HG03039 (cell line): ENCODE results near the gene GMPPA.

Experiments
- ATAC-seq: cut with Tn5 transposase; IDR thresholded peaks from one replicate; pipeline ENCODE4 v1.9.1; 2021; ENCODE audit warnings: mild to moderate bottlenecking, moderate library complexity; ENCODE audit not compliant: unreplicated experiment

Gene GMPPA

GRCh38 chr2:219537657-219538488 is 39.2 kb downstream of the GMPPA start:
- ATAC-seq: no peak

- ATAC-seq: no peak
Measured at GRCh38 chr2:219538504-219538951, 39.8 kb downstream of the GMPPA start.

- ATAC-seq: no peak
Measured at GRCh38 chr2:219538956-219539788, 40.5 kb downstream of the GMPPA start.

- no peak for ATAC-seq
Measured at GRCh38 chr2:219539926-219540678, 41.4 kb downstream of the GMPPA start.

- ATAC-seq: no peak
Measured at GRCh38 chr2:219540784-219541504, 42.3 kb downstream of the GMPPA start.

- ATAC-seq: peak; percentile 34
Measured at GRCh38 chr2:219541611-219542180, 43.0 kb downstream of the GMPPA start.

- peak; percentile 6 for ATAC-seq
Measured at GRCh38 chr2:219542931-219543595, 44.4 kb downstream of the GMPPA start.

- ATAC-seq: peak; percentile 78
Measured at GRCh38 chr2:219543596-219544358, 45.1 kb downstream of the GMPPA start, which contains the start of the genes CHPF and TMEM198. TSS of gene CHPF (minus strand) at chr2:219543809. CDS start at chr2:219543538, 271 bp downstream. TSS of gene TMEM198 (plus strand) at chr2:219544028. CDS start at chr2:219544728, 700 bp downstream.

- ATAC-seq: no peak
Measured at GRCh38 chr2:219544567-219544966, 45.9 kb downstream of the GMPPA start.

- no peak for ATAC-seq
Measured at GRCh38 chr2:219545295-219545942, 46.7 kb downstream of the GMPPA start.

GRCh38 chr2:219545943-219546352 is 47.3 kb downstream of the GMPPA start:
- ATAC-seq: no peak

- ATAC-seq: no peak
Measured at GRCh38 chr2:219547621-219548020, 48.9 kb downstream of the GMPPA start.

GRCh38 chr2:219548990-219549389 is 50.3 kb downstream of the GMPPA start:
- no peak for ATAC-seq

GRCh38 chr2:219549619-219550018 is 50.9 kb downstream of the GMPPA start:
- no peak for ATAC-seq

GRCh38 chr2:219551441-219552381 is 53.0 kb downstream of the GMPPA start:
- peak; percentile 4 for ATAC-seq

- ATAC-seq: peak; percentile 85
Measured at GRCh38 chr2:219552382-219553167, 53.9 kb downstream of the GMPPA start.

GRCh38 chr2:219553168-219553417 is 54.4 kb downstream of the GMPPA start:
- ATAC-seq: no peak
